GM18508 (cell line): Measurements from ENCODE around the gene DUSP18.
"Not testable (repeated sequence)": the region's sequence is repeated elsewhere in the genome, so short reads cannot be mapped to it uniquely, and the experiment has no call there.

Experiments
- ATAC-seq: cut with Tn5 transposase; IDR thresholded peaks from one replicate; pipeline ENCODE4 v1.9.1; 2021; ENCODE audit warnings: moderate number of reproducible peaks; ENCODE audit not compliant: insufficient read depth, unreplicated experiment

The DUSP18 gene

GRCh38 chr22:30680991-30681770 lies 13.5 kb upstream of the DUSP18 start:
- no peak for ATAC-seq

GRCh38 chr22:30679895-30680690 lies 12.4 kb upstream of the DUSP18 start:
- ATAC-seq = not testable (repeated sequence)

- ATAC-seq = not testable (repeated sequence)
Measured at GRCh38 chr22:30676565-30676964, 8.9 kb upstream of the DUSP18 start.

- no peak for ATAC-seq
Measured at GRCh38 chr22:30675436-30675835, 7.8 kb upstream of the DUSP18 start.

GRCh38 chr22:30674482-30674881 lies 6.8 kb upstream of the DUSP18 start:
- no peak for ATAC-seq

- ATAC-seq = no peak
Measured at GRCh38 chr22:30673136-30673535, 5.5 kb upstream of the DUSP18 start.

GRCh38 chr22:30671071-30671470 lies 3.4 kb upstream of the DUSP18 start:
- no peak for ATAC-seq

GRCh38 chr22:30668386-30668710 lies 673 bp upstream of the DUSP18 start:
- no peak for ATAC-seq

- no peak for ATAC-seq
Measured at GRCh38 chr22:30667107-30667493, 575 bp downstream of the DUSP18 start.

GRCh38 chr22:30665786-30666185 lies 1.9 kb downstream of the DUSP18 start:
- ATAC-seq = no peak

- ATAC-seq = no peak
Measured at GRCh38 chr22:30665266-30665665, 2.4 kb downstream of the DUSP18 start.

GRCh38 chr22:30664798-30665197 lies 2.9 kb downstream of the DUSP18 start:
- ATAC-seq = no peak

- no peak for ATAC-seq
Measured at GRCh38 chr22:30662040-30662439, 5.6 kb downstream of the DUSP18 start.

GRCh38 chr22:30655532-30655931 lies 12.1 kb downstream of the DUSP18 start:
- no peak for ATAC-seq

- ATAC-seq = no peak
Measured at GRCh38 chr22:30654361-30654760, 13.3 kb downstream of the DUSP18 start.

- no peak for ATAC-seq
Measured at GRCh38 chr22:30652852-30653251, 14.8 kb downstream of the DUSP18 start.

- ATAC-seq = no peak
Measured at GRCh38 chr22:30650508-30651116, 17.1 kb downstream of the DUSP18 start.

- no peak for ATAC-seq
Measured at GRCh38 chr22:30649430-30650007, 18.2 kb downstream of the DUSP18 start.

GRCh38 chr22:30648825-30649224 lies 18.9 kb downstream of the DUSP18 start:
- no peak for ATAC-seq

GRCh38 chr22:30647536-30647935 lies 20.1 kb downstream of the DUSP18 start:
- ATAC-seq = no peak
